GM20000 (cell line): ENCODE data around the gene LVRN.
"Not testable (repeated sequence)": the region's sequence is repeated elsewhere in the genome, so short reads cannot be mapped to it uniquely, and the experiment has no call there.

Experiments used
- DNase-seq: peaks from one replicate; pipeline ENCODE4 v3.0.0; 2012; ENCODE audit warnings: low spot score
- TF ChIP-seq, protein P1 (sequence below): IDR thresholded peaks from 2 replicates; pipeline ENCODE4 v1.5.1; 2012; ENCODE audit warnings: mild to moderate bottlenecking, control low read depth; ENCODE audit errors: extremely low read depth, missing control alignments

The LVRN gene

GRCh38 chr5:115962239-115962564 lies at the start of gene LVRN:
Gene LVRN, plus strand, starts transcription at chr5:115962475. Its CDS starts 143 bp downstream, at chr5:115962618.
- no peak for DNase-seq
- TF ChIP-seq, protein P1, sequence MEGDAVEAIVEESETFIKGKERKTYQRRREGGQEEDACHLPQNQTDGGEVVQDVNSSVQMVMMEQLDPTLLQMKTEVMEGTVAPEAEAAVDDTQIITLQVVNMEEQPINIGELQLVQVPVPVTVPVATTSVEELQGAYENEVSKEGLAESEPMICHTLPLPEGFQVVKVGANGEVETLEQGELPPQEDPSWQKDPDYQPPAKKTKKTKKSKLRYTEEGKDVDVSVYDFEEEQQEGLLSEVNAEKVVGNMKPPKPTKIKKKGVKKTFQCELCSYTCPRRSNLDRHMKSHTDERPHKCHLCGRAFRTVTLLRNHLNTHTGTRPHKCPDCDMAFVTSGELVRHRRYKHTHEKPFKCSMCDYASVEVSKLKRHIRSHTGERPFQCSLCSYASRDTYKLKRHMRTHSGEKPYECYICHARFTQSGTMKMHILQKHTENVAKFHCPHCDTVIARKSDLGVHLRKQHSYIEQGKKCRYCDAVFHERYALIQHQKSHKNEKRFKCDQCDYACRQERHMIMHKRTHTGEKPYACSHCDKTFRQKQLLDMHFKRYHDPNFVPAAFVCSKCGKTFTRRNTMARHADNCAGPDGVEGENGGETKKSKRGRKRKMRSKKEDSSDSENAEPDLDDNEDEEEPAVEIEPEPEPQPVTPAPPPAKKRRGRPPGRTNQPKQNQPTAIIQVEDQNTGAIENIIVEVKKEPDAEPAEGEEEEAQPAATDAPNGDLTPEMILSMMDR, result no peak

GRCh38 chr5:115913623-115914400 lies 48.5 kb upstream of the LVRN start:
- DNase-seq, result not testable (repeated sequence)

DNA sequence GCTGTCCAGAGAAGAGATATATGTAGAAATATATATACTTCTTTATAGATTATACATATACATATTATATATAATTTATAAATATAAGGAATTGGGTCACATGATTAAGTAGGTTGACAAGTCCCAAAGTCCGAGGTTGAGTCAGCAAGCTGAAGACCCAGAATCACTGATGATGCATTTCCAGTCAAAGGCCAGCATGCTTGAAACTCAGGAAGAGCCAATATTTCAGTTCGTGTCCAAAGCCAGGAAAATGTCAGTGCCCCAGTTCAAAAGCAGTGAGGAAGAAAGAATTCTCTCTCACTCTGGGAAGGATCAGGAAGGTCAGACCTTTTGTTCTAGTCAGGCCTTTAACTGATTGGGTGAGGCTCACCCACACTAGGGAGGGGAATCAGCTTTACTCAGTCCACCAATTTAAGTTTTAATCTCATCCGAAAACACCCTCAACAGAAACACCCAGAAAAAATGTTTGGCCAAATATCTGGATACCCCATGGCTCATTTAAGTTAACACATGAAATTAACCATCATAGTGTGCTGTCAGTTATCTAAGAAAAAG lies 42.0 kb upstream of the LVRN start:
- TF ChIP-seq, protein P1, result no peak
- DNase-seq, result no peak

GRCh38 chr5:115928578-115929407 lies 33.5 kb upstream of the LVRN start:
- DNase-seq, result not testable (repeated sequence)

DNA sequence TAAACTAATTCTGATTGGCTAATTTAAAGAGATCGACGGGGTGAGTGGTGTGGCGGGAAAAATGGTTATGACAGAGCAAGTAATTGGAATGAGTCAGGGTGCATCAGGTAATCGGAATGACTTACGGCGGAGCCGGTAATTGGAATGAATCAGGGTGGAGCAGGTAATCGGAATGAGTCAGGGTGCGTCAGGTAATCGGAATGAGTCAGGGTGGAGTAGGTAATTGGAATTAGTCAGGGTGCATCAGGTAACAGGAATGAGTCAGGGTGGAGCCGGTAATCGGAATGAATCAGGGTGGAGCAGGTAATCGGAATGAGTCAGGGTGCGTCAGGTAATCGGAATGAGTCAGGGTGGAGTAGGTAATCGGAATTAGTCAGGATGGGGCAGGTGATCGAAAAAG lies 32.1 kb upstream of the LVRN start:
- DNase-seq, result not testable (repeated sequence)

GRCh38 chr5:115930630-115931337 lies 31.5 kb upstream of the LVRN start:
- TF ChIP-seq, protein P1, result no peak
- no peak for DNase-seq

- no peak for DNase-seq
- TF ChIP-seq, protein P1, result no peak
Observed at GRCh38 chr5:115932991-115933390, 29.3 kb upstream of the LVRN start.

DNA sequence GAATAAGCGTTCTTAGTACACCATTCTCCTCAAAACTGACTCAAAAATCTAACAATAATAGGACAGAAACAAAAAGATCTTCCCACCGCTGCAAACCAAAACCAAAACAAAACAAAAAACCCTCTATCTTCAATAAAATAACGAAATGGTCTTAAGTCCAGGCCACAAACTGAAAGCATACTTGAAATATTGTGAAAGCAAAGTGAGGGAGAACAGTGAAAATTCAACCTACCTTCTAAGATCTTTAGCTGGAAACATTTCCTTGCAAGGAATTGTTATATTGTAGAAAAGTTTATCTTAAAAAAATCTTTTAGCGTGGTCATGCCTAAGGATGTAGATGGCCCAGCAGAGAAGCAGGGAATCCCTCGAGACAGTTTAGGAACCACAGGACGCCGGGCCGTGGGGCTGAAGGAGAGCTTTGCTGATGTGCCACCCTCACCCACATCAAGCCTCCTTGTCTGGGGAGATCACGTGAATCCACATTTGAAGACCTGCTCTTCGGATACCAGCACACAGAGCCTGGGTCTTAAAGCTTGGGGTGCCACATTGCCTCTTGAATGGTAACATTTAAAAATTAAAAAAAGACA lies 27.8 kb upstream of the LVRN start:
- TF ChIP-seq, protein P1, result no peak
- no peak for DNase-seq
